22Rv1 (cell line): Measurements from ENCODE around the gene ABCC5.
A peak's percentile ranks its signal among the peaks of the same experiment; 100 is the strongest.

Source experiments
- H3K27ac ChIP-seq: fragments of 450-650 bp; 2 replicates; pipeline ENCODE4 v1.5.1; 2017
- ZFX ChIP-seq: fragments of 450-650 bp; IDR thresholded peaks from 2 replicates; pipeline ENCODE4 v1.6.1; 2017; ENCODE audit warnings: antibody characterized with exemption, borderline replicate concordance
- TF ChIP-seq, protein P1 (sequence below): fragments of 450-650 bp; IDR thresholded peaks from 2 replicates; pipeline ENCODE4 v1.5.1; 2017; ENCODE audit warnings: mild to moderate bottlenecking

The ABCC5 gene

GRCh38 chr3:184003187-184003967 is 14.3 kb downstream of the ABCC5 start:
- TF ChIP-seq ZFX = no peak
- TF ChIP-seq, protein P1, sequence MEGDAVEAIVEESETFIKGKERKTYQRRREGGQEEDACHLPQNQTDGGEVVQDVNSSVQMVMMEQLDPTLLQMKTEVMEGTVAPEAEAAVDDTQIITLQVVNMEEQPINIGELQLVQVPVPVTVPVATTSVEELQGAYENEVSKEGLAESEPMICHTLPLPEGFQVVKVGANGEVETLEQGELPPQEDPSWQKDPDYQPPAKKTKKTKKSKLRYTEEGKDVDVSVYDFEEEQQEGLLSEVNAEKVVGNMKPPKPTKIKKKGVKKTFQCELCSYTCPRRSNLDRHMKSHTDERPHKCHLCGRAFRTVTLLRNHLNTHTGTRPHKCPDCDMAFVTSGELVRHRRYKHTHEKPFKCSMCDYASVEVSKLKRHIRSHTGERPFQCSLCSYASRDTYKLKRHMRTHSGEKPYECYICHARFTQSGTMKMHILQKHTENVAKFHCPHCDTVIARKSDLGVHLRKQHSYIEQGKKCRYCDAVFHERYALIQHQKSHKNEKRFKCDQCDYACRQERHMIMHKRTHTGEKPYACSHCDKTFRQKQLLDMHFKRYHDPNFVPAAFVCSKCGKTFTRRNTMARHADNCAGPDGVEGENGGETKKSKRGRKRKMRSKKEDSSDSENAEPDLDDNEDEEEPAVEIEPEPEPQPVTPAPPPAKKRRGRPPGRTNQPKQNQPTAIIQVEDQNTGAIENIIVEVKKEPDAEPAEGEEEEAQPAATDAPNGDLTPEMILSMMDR = no peak
- H3K27ac ChIP-seq = no peak overlapping the region

GRCh38 chr3:184002469-184002868 is 15.2 kb downstream of the ABCC5 start:
- TF ChIP-seq, protein P1 = no peak
- no peak for TF ChIP-seq ZFX
- no peak overlapping the region for H3K27ac ChIP-seq

DNA sequence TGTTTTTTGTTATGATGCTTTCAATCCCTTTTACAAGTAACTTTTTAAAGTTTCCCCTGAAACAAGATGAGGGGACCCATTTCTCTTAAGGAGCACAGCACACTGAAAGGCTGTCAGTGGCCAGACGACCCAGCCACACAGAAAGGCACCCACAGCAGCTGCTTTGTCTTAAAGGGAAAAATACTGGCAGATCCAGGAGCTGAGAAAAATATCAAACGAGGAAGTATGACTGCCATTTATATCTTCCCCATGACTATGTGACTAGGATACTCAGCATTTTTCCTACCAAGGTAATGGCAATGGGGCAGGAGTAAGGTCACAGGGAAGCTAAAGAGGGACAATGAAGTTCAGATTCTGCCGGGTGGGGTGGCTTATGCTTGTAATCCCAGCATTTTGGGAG is 15.9 kb downstream of the ABCC5 start:
- TF ChIP-seq ZFX = no peak
- TF ChIP-seq, protein P1 = no peak
- no peak overlapping the region for H3K27ac ChIP-seq

GRCh38 chr3:183991403-183991802 is 26.3 kb downstream of the ABCC5 start:
- TF ChIP-seq, protein P1 = no peak
- no peak for TF ChIP-seq ZFX
- no peak overlapping the region for H3K27ac ChIP-seq

GRCh38 chr3:183988216-183988790 is 29.4 kb downstream of the ABCC5 start:
- TF ChIP-seq ZFX = no peak
- no peak overlapping the region for H3K27ac ChIP-seq

DNA sequence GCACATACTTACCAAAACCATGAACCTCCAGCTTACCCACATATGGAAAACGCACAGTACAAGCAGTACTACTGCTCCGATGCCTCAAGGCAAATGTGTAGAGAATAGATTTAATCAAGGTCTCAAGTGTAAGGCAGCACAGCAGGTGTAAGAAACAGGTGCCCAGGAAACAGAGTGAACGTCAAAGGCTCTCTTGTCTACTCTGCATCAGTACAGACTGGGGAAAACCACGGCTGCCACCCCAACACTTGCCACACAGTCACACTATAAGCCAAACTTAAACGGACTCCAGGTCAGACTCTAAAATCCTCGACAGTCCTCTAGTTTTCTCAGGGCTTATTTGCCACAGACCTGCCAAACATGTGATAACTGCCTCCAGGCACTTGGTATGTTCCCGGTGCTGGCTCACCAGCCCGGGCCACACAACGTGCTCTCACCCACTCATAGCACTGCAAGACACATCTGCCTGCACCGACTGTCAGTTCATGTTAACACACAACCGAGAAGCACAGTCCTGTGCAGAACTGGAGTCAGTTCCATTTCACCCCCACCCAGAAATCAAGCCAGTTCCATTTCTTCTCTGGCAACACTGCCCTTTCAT is 30.6 kb downstream of the ABCC5 start:
- H3K27ac ChIP-seq = no peak overlapping the region
- TF ChIP-seq, protein P1 = no peak
- TF ChIP-seq ZFX = no peak

DNA sequence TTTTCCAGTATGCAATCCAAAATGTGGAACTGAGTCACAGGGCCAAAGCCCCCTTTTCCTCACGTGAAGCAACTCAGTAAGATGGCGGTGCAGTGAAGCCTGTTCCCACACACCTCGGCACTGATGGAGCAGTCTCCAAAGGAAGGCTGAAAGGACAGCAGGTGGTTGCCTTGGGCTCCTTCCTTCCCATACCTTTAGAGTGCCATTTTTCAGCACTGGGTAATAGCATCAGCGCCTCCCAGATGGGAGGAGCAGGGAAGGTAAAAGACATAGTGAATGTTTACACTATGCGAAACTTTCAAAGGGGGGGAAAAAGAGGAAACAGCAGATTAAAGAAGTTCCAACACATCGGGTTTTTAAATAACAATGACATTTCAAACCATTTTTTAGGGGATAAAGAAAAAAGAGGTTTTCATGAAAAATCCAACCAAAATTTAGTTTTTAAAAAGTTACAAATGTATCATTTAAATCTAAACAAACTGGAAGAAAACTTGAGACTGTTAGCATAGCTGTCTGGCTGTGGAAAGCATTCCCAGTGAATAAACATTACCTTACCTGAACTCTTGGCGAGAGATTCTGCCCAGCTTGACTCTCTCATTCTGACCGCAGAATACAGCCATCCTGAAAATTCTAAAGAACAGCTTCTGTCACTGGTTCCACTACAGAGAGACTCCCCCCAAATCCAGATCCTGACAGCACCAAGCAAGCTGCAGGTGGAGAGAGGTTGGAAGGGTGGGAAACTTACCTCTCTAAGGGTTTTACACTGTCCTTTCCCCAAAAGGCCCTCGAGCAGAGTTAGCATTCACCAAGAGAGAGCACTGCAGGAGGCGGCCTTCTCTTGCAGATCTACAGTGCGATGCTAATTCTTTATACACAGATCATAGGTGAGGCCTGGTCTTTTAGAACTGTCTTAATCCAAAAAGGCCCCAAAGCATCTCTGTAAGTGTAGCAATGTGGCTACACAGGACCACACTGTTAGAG is 32.6 kb downstream of the ABCC5 start:
- TF ChIP-seq, protein P1 = no peak
- no peak for TF ChIP-seq ZFX
- peak overlapping the region; percentile 13; the same call in 1 of the 2 replicates for H3K27ac ChIP-seq
